Gastrocnemius medialis (tissue), 4 donors: ENCODE data around the gene COL4A1. TPM values are rescaled to one million over a fixed set of nuclear protein-coding genes. Genes with fewer than 3 reads are reported as not detected.

Source experiments
- ATAC-seq, 2 donors: fragments of 150-250 bp; one replicate each; pipeline ENCODE4 v1.9.1; 2016
- DNase-seq, 2 donors: peaks; one replicate each; pipeline ENCODE4 v3.0.0-alpha.2; 2019
- H3K27ac ChIP-seq, 4 donors: fragments of 200-600 bp; sonication (generic); 1 replicate in 1 of 4; 2 replicates in 3 of 4; pipeline ENCODE4 v1.5.1; 2016 to 2018; ENCODE audit warnings: mild to moderate bottlenecking in 2 of 4, moderate library complexity in 1 of 4
- H3K27me3 ChIP-seq, 3 donors: fragments of 200-600 bp; sonication (generic) in 2 of 3; 1 replicate in 1 of 3; 2 replicates in 2 of 3; pipeline versions ENCODE4 v1.5.1 to v1.6.0; 2016 to 2019; ENCODE audit warnings: mild to moderate bottlenecking in 1 of 3, moderate library complexity in 1 of 3
- H3K36me3 ChIP-seq, 2 donors: fragments of 200-600 bp; sonication (generic) in 1 of 2; one replicate each; pipeline ENCODE4 v1.5.1; 2017 to 2018
- H3K4me1 ChIP-seq, 2 donors: fragments of 200-600 bp; sonication (generic) in 1 of 2; one replicate each; pipeline ENCODE4 v1.5.1; 2016 to 2017; ENCODE audit warnings: mild to moderate bottlenecking in 2 of 2
- H3K4me3 ChIP-seq, 4 donors: fragments of 200-600 bp; sonication (generic) in 3 of 4; 1 replicate in 1 of 4; 2 replicates in 3 of 4; pipeline ENCODE4 v1.5.1; 2016 to 2019; ENCODE audit warnings: mild to moderate bottlenecking in 2 of 4
- H3K9me3 ChIP-seq, 3 donors: fragments of 200-600 bp; sonication (generic) in 2 of 3; 1 replicate in 1 of 3; 2 replicates in 2 of 3; pipeline ENCODE4 v1.5.1; 2016 to 2019
- POLR2A ChIP-seq, 2 donors: fragments of 450-650 bp; IDR thresholded peaks; one replicate each; pipeline ENCODE4 v1.6.1; 2017; ENCODE audit warnings: antibody characterized with exemption in 2 of 2, mild to moderate bottlenecking in 2 of 2, moderate library complexity in 2 of 2
- in situ Hi-C, 4 donors: fragments of 200-750 bp; cut with MboI; loops; one replicate each; pipeline versions ENCODE4 v1.15.0 to v1.8.0; 2017; ENCODE audit warnings: low sequenced_read_pairs in 4 of 4
- intact Hi-C: fragments of 100-400 bp; cut with DNase I; formaldehyde crosslinking; loops from one replicate; pipeline ENCODE4 v1.15.1; 2023; ENCODE audit warnings: low total_unique reads
- total RNA-seq, 4 donors: library from RNA; depleted of rRNA; stranded (reverse); fragments of >200 nt; gene quantifications; one replicate each; pipeline versions ENCODE4 v1.1.0 to v1.2.3, GENCODE V29; 2016
- TF ChIP-seq, protein P1 (sequence below), 5 experiments: fragments of 450-650 bp in 3 of 5; fragments of 200-600 bp in 2 of 5; sonication (generic) in 2 of 5; IDR thresholded peaks in 4 of 5; conservative IDR thresholded peaks in 1 of 5; 1 replicate in 4 of 5; 2 replicates in 1 of 5; pipeline ENCODE4 v1.5.1; 2016 to 2019; ENCODE audit warnings: antibody characterized with exemption in 5 of 5, mild to moderate bottlenecking in 3 of 5, moderate library complexity in 3 of 5

COL4A1 gene
- total RNA-seq, 4 donors from 2014 or later: 60.5 to 127 (median 120) TPM

DNA sequence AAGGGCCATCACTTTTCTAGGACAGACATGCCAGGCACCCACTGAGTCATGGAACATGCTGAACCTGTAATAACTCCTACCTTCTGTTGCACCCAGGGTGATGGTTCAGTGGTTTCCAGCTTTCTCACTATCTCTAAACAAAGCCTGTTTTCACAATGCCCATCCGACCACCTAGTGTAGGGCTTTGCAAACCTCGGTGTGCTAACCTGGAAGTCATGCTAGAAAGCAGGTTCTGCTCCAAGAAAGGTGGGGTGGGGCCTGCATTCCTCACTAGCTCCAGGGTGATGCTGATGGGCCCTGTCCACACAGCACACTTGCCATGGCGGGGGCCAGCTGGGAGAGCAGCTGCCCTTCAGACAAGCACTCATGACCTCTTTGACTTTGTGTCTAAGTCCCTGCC is 43.6 kb upstream of the COL4A1 start:
- in situ Hi-C loops (no loop called here), intact Hi-C loops (no loop called here)
- TF ChIP-seq, protein P1, sequence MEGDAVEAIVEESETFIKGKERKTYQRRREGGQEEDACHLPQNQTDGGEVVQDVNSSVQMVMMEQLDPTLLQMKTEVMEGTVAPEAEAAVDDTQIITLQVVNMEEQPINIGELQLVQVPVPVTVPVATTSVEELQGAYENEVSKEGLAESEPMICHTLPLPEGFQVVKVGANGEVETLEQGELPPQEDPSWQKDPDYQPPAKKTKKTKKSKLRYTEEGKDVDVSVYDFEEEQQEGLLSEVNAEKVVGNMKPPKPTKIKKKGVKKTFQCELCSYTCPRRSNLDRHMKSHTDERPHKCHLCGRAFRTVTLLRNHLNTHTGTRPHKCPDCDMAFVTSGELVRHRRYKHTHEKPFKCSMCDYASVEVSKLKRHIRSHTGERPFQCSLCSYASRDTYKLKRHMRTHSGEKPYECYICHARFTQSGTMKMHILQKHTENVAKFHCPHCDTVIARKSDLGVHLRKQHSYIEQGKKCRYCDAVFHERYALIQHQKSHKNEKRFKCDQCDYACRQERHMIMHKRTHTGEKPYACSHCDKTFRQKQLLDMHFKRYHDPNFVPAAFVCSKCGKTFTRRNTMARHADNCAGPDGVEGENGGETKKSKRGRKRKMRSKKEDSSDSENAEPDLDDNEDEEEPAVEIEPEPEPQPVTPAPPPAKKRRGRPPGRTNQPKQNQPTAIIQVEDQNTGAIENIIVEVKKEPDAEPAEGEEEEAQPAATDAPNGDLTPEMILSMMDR (IDR thresholded peaks at IDR 0.05 in 4 of 5, conservative IDR thresholded peaks at IDR 0.05 in 1 of 5): no peak
- no peak for TF ChIP-seq POLR2A (IDR thresholded peaks at IDR 0.05)
- H3K9me3 ChIP-seq: no peaks in the 10 kb centered on the region
- H3K27me3 ChIP-seq: no peaks in the 10 kb centered on the region
- ATAC-seq: no peak
- DNase-seq: no peak
- no peak overlapping the region for H3K27ac ChIP-seq
- H3K4me1 ChIP-seq: peaks cover 16 to 35% of the 10 kb centered on the region in 2 donors
- no peak overlapping the region for H3K4me3 ChIP-seq
- H3K36me3 ChIP-seq: no peaks in the 10 kb centered on the region

DNA sequence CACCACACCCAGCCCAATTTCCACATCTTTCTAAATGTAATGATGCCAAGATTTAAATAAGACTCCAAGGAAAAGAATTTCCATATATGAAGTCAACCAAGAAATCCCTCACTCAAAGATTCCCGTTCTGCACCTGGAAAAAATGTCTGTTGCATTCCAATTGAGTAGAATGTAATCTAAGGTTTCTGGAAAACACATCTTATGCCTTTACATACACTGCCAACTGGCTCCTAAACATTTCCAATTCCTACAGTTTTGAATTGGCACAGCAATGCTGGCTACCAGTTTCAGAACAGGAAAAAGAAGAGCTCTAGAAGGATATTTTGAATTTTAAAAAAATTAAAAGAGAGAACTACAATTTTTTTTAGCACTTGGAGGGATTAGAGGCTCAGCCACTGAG is 43.1 kb upstream of the COL4A1 start:
- Histone ChIP-seq H3K27me3 (no peaks in the 10 kb centered on the region), H3K4me3 (no peak overlapping the region), H3K36me3 (no peaks in the 10 kb centered on the region), H3K27ac (no peak overlapping the region), H3K4me1 (peaks cover 16 to 35% of the 10 kb centered on the region in 2 donors), H3K9me3 (no peaks in the 10 kb centered on the region)
- intact Hi-C loops (no loop called here), in situ Hi-C loops (no loop called here)
- TF ChIP-seq POLR2A (IDR thresholded peaks at IDR 0.05): no peak
- TF ChIP-seq, protein P1 (IDR thresholded peaks at IDR 0.05 in 4 of 5, conservative IDR thresholded peaks at IDR 0.05 in 1 of 5): no peak
- ATAC-seq: no peak
- DNase-seq: no peak

DNA sequence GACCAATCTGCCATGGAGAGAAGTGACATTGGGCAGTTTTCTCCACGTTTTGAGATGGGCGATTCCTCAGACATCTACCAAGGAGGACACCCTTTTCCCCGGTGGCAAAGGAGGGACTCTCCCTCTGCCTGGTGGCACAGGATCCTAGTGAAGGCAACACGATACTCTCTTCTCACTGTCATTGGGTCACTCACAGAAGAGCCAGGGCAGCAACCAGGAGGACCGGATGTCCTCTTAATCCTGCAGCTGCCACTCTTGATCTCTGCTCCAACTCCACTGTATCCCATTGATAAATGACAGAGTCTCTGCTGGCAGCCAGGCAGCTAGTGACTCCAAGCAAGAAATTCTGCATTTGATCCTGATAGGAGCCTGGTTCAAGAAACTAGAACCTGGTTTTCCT is 42.3 kb upstream of the COL4A1 start:
- Histone ChIP-seq H3K4me3 (no peak overlapping the region), H3K36me3 (no peaks in the 10 kb centered on the region), H3K4me1 (peaks cover 16 to 35% of the 10 kb centered on the region in 2 donors), H3K9me3 (no peaks in the 10 kb centered on the region), H3K27me3 (no peaks in the 10 kb centered on the region), H3K27ac (peak overlapping the region in 3 of 4 donors; percentile 50 to 68 (median 57))
- in situ Hi-C loops (no loop called here), intact Hi-C loops (loop anchor here (10.0 kb wide), 1 partner anchor 46 kb away; no protein-coding TSS in a partner anchor)
- DNase-seq (no peak), ATAC-seq (peak; percentile 37 to 66)
- no peak for TF ChIP-seq POLR2A (IDR thresholded peaks at IDR 0.05)
- TF ChIP-seq, protein P1 (IDR thresholded peaks at IDR 0.05 in 4 of 5, conservative IDR thresholded peaks at IDR 0.05 in 1 of 5): no peak

DNA sequence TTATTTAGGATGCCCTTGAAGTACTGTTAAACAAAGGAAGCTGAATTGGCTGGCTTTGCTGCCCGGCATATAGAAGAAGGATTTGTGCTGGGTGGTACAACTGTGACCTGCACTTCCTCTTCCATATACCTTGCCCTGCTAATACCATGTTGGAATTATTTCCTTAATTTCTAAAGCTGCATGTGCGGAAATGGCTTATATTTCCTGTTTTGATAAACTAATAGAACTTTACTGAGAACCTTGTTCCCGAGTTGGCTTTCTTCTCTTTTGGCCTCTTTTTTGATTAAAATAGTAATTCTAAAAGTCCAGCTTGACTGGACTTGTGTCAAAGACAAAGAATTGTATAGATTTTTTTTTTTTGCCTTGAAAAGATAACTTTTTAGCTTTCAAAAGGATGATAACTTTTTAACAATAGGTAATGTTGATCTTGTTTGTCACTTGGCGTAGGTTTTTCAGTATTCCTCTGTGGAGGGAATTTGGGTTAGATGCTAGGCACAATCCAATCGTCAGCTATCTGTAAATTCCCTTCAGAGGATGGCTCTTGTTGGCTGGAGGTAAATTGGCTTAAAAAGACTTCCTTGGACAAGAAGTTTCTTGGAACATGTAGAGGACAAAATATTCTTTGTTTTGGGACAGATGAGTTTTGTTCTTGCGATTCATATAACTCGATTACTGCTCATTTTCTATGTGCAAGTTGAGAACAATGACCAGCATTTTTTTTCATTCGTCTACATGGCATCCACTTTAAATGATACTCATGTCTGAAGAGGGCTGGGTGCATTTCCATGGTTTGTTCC is 41.5 kb upstream of the COL4A1 start:
- intact Hi-C loops (loop anchor here (10.0 kb wide), 1 partner anchor 46 kb away; no protein-coding TSS in a partner anchor), in situ Hi-C loops (no loop called here)
- no peaks in the 10 kb centered on the region for H3K9me3 ChIP-seq
- DNase-seq (no peak), ATAC-seq (no peak)
- TF ChIP-seq, protein P1 (IDR thresholded peaks at IDR 0.05 in 4 of 5, conservative IDR thresholded peaks at IDR 0.05 in 1 of 5): no peak
- no peak for TF ChIP-seq POLR2A (IDR thresholded peaks at IDR 0.05)
- peak overlapping the region; percentile 50 to 68 (median 54) for H3K27ac ChIP-seq
- peaks cover 16 to 35% of the 10 kb centered on the region in 2 donors for H3K4me1 ChIP-seq
- H3K27me3 ChIP-seq: no peaks in the 10 kb centered on the region
- H3K36me3 ChIP-seq: no peaks in the 10 kb centered on the region
- no peak overlapping the region for H3K4me3 ChIP-seq
